CD4-positive, alpha-beta T cell (primary cell): Measurements from ENCODE around the gene PARP16. TPM values are rescaled to one million over a fixed set of nuclear protein-coding genes. Genes with fewer than 3 reads are reported as not detected.

Source experiments
- ATAC-seq: fragments of 200-7000 bp; cut with Tn5 transposase; one replicate; pipeline ENCODE4 v1.10.0; 2022; ENCODE audit warnings: mild to moderate bottlenecking; ENCODE audit not compliant: poor library complexity
- CTCF ChIA-PET: fragments of 350-600 bp; sonication (Branson Sonifier 250); formaldehyde crosslinking; loops from one replicate; lab custom pipeline; 2021; ENCODE audit warnings: antibody characterized with exemption, inconsistent platforms; lab: Charles Lee
- POLR2A ChIA-PET: fragments of 350-600 bp; sonication (Branson Sonifier 250); formaldehyde crosslinking; loops from one replicate; lab custom pipeline; 2021; ENCODE audit warnings: antibody characterized with exemption, inconsistent platforms; lab: Charles Lee
- DNase-seq, 14 experiments: peaks; one replicate each; pipeline ENCODE4 v3.0.0-alpha.2; 2013 to 2020; ENCODE audit warnings: mixed read lengths in 2 of 14
- H3K27ac ChIP-seq, 2 donors: one replicate each; pipeline versions ENCODE4 v1.5.1 to v1.7.0; 2013; ENCODE audit warnings: low read length in 2 of 2, low read depth in 1 of 2, mild to moderate bottlenecking in 1 of 2
- H3K27me3 ChIP-seq, 2 experiments: 1 replicate in 1 of 2; 2 replicates in 1 of 2; pipeline versions ENCODE4 v1.6.1 to v1.7.0; 2013; ENCODE audit warnings: low read length in 2 of 2, control low read depth in 1 of 2, mild to moderate bottlenecking in 1 of 2, moderate library complexity in 1 of 2; ENCODE audit not compliant: insufficient read depth in 2 of 2, control insufficient read depth in 1 of 2
- H3K36me3 ChIP-seq: one replicate; pipeline ENCODE4 v1.6.1; 2013; ENCODE audit warnings: low read length, control low read depth; ENCODE audit not compliant: insufficient read depth
- H3K4me1 ChIP-seq: one replicate; pipeline ENCODE4 v1.6.1; 2013; ENCODE audit warnings: low read length, control low read depth; ENCODE audit not compliant: insufficient read depth
- H3K4me3 ChIP-seq: one replicate; pipeline ENCODE4 v1.5.1; 2013; ENCODE audit warnings: mild to moderate bottlenecking, low read length, moderate library complexity
- H3K9me3 ChIP-seq, 2 experiments: 1 replicate in 1 of 2; 2 replicates in 1 of 2; pipeline versions ENCODE4 v1.6.1 to v1.7.0; 2013; ENCODE audit warnings: low read length in 2 of 2, mild to moderate bottlenecking in 2 of 2, control low read depth in 1 of 2, moderate library complexity in 1 of 2; ENCODE audit not compliant: control insufficient read depth in 1 of 2, insufficient read depth in 1 of 2
- H3K27ac Mint-ChIP-seq: one replicate; pipeline ENCODE4 v1.8.0; 2020; ENCODE audit warnings: mixed read lengths
- H3K27me3 Mint-ChIP-seq: one replicate; pipeline ENCODE4 v1.8.0; 2021; ENCODE audit warnings: mixed read lengths
- H3K36me3 Mint-ChIP-seq: one replicate; pipeline ENCODE4 v1.8.0; 2021; ENCODE audit warnings: low read depth, mixed read lengths
- H3K4me1 Mint-ChIP-seq: one replicate; pipeline ENCODE4 v1.8.0; 2021; ENCODE audit warnings: low read depth, mixed read lengths
- H3K4me3 Mint-ChIP-seq: one replicate; pipeline ENCODE4 v1.8.0; 2020; ENCODE audit warnings: mild to moderate bottlenecking, mixed read lengths
- H3K9me3 Mint-ChIP-seq: one replicate; pipeline ENCODE4 v1.8.0; 2020; ENCODE audit warnings: mixed read lengths
- intact Hi-C, 2 experiments: fragments of 100-400 bp; cut with DNase I in 1 of 2; cut with micrococcal nuclease in 1 of 2; formaldehyde crosslinking; loops; one replicate each; pipeline versions ENCODE4 v1.15.1 to v1.9.0; 2023 to 2025; cut with DNase I, micrococcal nuclease
- total RNA-seq, 174 experiments: library from RNA in 2 of 174; stranded (reverse) in 2 of 174; gene quantifications; one replicate each; pipeline ENCODE4 v1.2.3 and lab custom pipeline; 2021 to 2026
- TF ChIP-seq, protein P1 (sequence below): fragments of 200-600 bp; IDR thresholded peaks from one replicate; pipeline ENCODE4 v1.8.0; 2022; ENCODE audit warnings: antibody characterized with exemption, mild to moderate bottlenecking

The PARP16 gene
- total RNA-seq, 2 experiments from 2014 or later, result 11.3 to 12.9 TPM

DNA sequence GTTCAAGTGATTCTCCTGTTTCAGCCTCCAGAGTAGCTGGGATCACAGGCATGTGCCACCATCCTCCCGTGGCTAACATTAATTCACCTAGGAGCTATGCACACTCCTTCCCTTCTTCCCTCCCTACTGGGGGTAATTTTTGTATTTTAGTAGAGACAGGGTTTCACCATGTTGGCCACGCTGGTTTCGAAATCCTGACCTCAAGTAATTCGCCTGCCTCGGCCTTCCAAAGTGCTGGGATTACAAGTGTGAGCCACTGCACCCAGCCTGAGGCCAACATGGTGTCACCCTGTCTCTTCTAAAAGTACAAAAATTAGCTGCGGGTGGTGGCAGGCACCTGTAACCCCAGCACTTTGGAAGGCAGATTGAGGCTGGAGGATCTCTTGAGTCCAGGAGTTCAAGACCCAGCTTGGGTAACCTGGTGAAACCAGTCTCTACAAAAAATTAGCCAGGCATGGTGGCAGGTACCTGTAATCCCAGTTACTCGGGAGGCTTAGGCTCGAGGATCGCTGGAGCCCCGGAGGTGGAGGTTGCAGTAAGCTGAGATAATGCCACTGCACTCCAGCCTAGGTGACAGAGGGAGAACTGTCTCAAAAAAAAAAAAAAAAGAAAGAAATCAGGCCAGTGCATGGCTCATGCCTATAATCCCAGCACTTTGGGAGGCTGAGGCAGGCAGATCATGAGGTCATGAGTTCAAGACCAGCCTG lies 23.9 kb upstream of the PARP16 start:
- Mint-ChIP-seq H3K4me1 (no peaks in the 10 kb centered on the region), H3K9me3 (no peaks in the 10 kb centered on the region), H3K27me3 (peaks cover 8% of the 10 kb centered on the region), H3K4me3 (no peak overlapping the region), H3K27ac (no peak overlapping the region), H3K36me3 (no peaks in the 10 kb centered on the region)
- TF ChIP-seq, protein P1, sequence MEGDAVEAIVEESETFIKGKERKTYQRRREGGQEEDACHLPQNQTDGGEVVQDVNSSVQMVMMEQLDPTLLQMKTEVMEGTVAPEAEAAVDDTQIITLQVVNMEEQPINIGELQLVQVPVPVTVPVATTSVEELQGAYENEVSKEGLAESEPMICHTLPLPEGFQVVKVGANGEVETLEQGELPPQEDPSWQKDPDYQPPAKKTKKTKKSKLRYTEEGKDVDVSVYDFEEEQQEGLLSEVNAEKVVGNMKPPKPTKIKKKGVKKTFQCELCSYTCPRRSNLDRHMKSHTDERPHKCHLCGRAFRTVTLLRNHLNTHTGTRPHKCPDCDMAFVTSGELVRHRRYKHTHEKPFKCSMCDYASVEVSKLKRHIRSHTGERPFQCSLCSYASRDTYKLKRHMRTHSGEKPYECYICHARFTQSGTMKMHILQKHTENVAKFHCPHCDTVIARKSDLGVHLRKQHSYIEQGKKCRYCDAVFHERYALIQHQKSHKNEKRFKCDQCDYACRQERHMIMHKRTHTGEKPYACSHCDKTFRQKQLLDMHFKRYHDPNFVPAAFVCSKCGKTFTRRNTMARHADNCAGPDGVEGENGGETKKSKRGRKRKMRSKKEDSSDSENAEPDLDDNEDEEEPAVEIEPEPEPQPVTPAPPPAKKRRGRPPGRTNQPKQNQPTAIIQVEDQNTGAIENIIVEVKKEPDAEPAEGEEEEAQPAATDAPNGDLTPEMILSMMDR, result no peak
- ChIA-PET POLR2A (no interaction called here), CTCF (interaction anchor here (0.7 to 2.4 kb wide), 2 partner anchors 13 to 1704 kb away, joined by 3 to 5 read pairs; no protein-coding TSS in a partner anchor)
- Histone ChIP-seq H3K4me3 (no peak overlapping the region), H3K27ac (no peak overlapping the region), H3K4me1 (peaks cover 5% of the 10 kb centered on the region), H3K36me3 (no peaks in the 10 kb centered on the region), H3K27me3 (no peaks in the 10 kb centered on the region), H3K9me3 (no peaks in the 10 kb centered on the region)
- ATAC-seq (no peak), DNase-seq (no peak)
- intact Hi-C loops, result loop anchor here in 1 of 2 experiments (10.0 kb wide), 2 partner anchors 554 to 1194 kb away; partner anchors contain the start of genes RAB11A, RPL4 and ZWILCH

DNA sequence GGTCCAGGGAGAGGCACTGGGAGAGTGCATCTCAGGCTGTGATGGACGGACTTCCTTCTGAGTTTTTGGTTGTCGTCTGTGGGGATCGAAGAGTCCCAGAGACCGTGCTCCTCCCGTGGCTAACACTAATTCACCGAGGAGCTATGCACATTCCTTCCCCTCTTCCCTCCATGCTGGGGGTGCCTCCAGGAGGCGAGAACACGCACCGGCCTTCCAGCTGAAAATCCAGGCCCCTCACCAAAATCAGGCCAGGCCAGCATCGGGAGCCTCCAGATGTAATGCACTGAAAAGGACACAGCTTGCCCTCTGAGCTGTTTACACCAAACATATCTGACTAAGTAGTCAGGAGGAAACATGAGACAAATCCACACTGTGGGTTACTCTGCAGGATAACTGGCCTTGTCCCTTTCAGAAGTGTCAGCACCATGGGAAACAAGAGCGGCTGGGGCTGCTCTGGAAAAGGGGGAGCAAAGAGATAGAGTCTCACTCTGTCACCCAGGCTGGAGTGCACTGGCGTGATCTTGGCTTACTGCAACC lies 23.3 kb upstream of the PARP16 start:
- intact Hi-C loops, result loop anchor here in 1 of 2 experiments (10.0 kb wide), 4 partner anchors 305 to 1195 kb away; partner anchors contain the start of genes INTS14, RAB11A, RPL4 and ZWILCH
- Mint-ChIP-seq H3K4me3 (no peak overlapping the region), H3K36me3 (peaks cover 1% of the 10 kb centered on the region), H3K27me3 (peaks cover 4% of the 10 kb centered on the region), H3K9me3 (no peaks in the 10 kb centered on the region), H3K4me1 (peaks cover 4% of the 10 kb centered on the region), H3K27ac (no peak overlapping the region)
- TF ChIP-seq, protein P1, result no peak
- ATAC-seq, result no peak
- Histone ChIP-seq H3K9me3 (no peaks in the 10 kb centered on the region), H3K4me1 (peaks cover 11% of the 10 kb centered on the region), H3K27ac (no peak overlapping the region), H3K4me3 (no peak overlapping the region), H3K27me3 (no peaks in the 10 kb centered on the region), H3K36me3 (no peaks in the 10 kb centered on the region)
- DNase-seq, result no peak
- CTCF ChIA-PET, result interaction anchor here (2.4 kb wide), 1 partner anchor 12 kb away, joined by 5 read pairs; no protein-coding TSS in a partner anchor
- POLR2A ChIA-PET, result no interaction called here

DNA sequence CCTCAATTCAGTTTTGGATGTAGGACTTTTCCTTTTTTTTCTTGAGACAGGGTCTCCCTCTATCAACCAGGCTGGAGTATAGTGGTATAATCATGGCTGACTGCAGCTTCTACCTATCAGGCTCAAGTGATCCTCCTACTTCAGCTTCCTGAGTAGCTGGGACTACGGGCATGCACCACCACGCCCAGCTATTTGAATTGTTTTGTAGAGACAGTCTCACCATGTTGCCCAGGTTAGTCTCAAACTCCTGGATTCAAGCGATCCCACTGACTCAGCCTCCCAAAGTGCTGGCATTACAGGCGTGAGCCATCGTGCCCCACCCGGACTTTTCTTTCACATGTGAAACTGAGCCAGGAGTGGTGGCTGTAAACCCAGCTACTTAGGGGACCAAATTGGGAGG lies 21.3 kb upstream of the PARP16 start:
- peaks cover 10% of the 10 kb centered on the region for H3K27me3 Mint-ChIP-seq

More for the DNA sequence above, 21.3 kb upstream of the PARP16 start:
- intact Hi-C loops, result loop anchor here in 1 of 2 experiments (10.0 kb wide), 2 partner anchors 307 to 473 kb away; partner anchors contain the start of gene INTS14
- CTCF ChIA-PET, result interaction anchor here (1.5 kb wide), 1 partner anchor 11 kb away, joined by 3 read pairs; no protein-coding TSS in a partner anchor
- Histone ChIP-seq H3K36me3 (no peaks in the 10 kb centered on the region), H3K27ac (no peak overlapping the region), H3K27me3 (no peaks in the 10 kb centered on the region), H3K4me3 (no peak overlapping the region), H3K9me3 (no peaks in the 10 kb centered on the region), H3K4me1 (peaks cover 20% of the 10 kb centered on the region)
- Mint-ChIP-seq H3K36me3 (peaks cover 14% of the 10 kb centered on the region), H3K4me1 (peaks cover 17% of the 10 kb centered on the region), H3K4me3 (no peak overlapping the region), H3K27ac (no peak overlapping the region), H3K9me3 (no peaks in the 10 kb centered on the region)
- POLR2A ChIA-PET, result interaction anchor here (1.2 kb wide), 1 partner anchor 21 kb away, joined by 3 read pairs; the partner anchor contains the start of gene PARP16
- TF ChIP-seq, protein P1, result no peak
- DNase-seq (no peak), ATAC-seq (no peak)
